Measurements from ENCODE around the gene LRRK2. TPM values are rescaled to one million over a fixed set of nuclear protein-coding genes. Genes with fewer than 3 reads are reported as not detected.

Gene LRRK2
- total and polyA plus RNA-seq, 8 donors = 2.5 to 11.2 (median 8.1) TPM

- H3K36me3 ChIP-seq = peaks cover 0 to 4% (median 0%) of the 10 kb centered on the region in 3 donors
- TF ChIP-seq CTCF (IDR thresholded peaks at IDR 0.05) = no peak
These were observed 33.6 kb downstream of the LRRK2 start for GRCh38 chr12:40258371-40258770.

GRCh38 chr12:40261937-40262336, 37.1 kb downstream of the LRRK2 start:
- no peak for DNase-seq
- no peak for ATAC-seq
- H3K4me1 ChIP-seq = no peaks in the 10 kb centered on the region
- no peak overlapping the region for H3K27ac ChIP-seq
- no peak for TF ChIP-seq CTCF (IDR thresholded peaks at IDR 0.05)
- no peaks in the 10 kb centered on the region for H3K27me3 ChIP-seq
- no peak for FAIRE-seq
- no peaks in the 10 kb centered on the region for H3K9me3 ChIP-seq
- intact Hi-C loops (cut with DNase I) = no loop called here
- peaks cover 0 to 4% (median 0%) of the 10 kb centered on the region in 3 donors for H3K36me3 ChIP-seq
- no peak overlapping the region for H3K4me3 ChIP-seq

More at GRCh38 chr12:40258371-40258770, 33.6 kb downstream of the LRRK2 start:
- no peak overlapping the region for H3K27ac ChIP-seq
- no peaks in the 10 kb centered on the region for H3K27me3 ChIP-seq
- no peak overlapping the region for H3K4me3 ChIP-seq
- 92 to 93% methylated on average over 7 of the region's 7 CpGs for WGBS, 2 donors
- intact Hi-C loops (cut with DNase I) = no loop called here
- H3K9me3 ChIP-seq = no peaks in the 10 kb centered on the region
- no peaks in the 10 kb centered on the region for H3K4me1 ChIP-seq
- ATAC-seq (no peak), DNase-seq (no peak), FAIRE-seq (no peak)

DNA sequence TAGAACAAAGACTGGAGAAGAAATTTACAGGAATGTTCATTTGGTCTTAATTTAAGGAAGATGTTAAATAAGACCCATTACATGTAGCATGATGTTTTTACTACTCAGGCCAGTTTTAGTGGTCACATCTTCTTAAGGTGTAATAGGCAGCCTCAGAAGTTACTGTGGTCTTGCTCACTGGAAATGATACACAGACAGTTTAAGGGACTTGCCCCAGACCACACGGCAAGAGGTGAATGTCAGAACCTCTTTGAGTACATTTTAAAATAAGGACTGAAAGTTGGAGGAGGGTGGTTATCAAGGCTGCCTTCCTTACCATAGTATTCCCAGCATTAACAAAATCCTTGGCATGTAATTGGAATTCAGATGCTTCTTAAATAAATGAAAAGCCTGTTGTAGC, 37.9 kb downstream of the LRRK2 start:
- Histone ChIP-seq H3K36me3 (peaks cover 0 to 4% (median 0%) of the 10 kb centered on the region in 3 donors), H3K9me3 (no peaks in the 10 kb centered on the region), H3K27me3 (no peaks in the 10 kb centered on the region), H3K27ac (no peak overlapping the region), H3K4me3 (no peak overlapping the region), H3K4me1 (no peaks in the 10 kb centered on the region)
- DNase-seq = no peak
- no peak for TF ChIP-seq CTCF (IDR thresholded peaks at IDR 0.05)
- intact Hi-C loops (cut with DNase I) = no loop called here
- 83 to 89% methylated on average over 1 of the region's 1 CpG for WGBS, 2 donors
- ATAC-seq = no peak
- FAIRE-seq = no peak

GRCh38 chr12:40263616-40264409, 39.0 kb downstream of the LRRK2 start:
- H3K27me3 ChIP-seq = no peaks in the 10 kb centered on the region
- H3K4me1 ChIP-seq = peaks cover 0 to 5% (median 0%) of the 10 kb centered on the region in 3 donors
- peaks cover 0 to 4% (median 0%) of the 10 kb centered on the region in 3 donors for H3K36me3 ChIP-seq
- no peak overlapping the region for H3K27ac ChIP-seq
- no peak for TF ChIP-seq CTCF (IDR thresholded peaks at IDR 0.05)
- H3K4me3 ChIP-seq = no peak overlapping the region
- H3K9me3 ChIP-seq = no peaks in the 10 kb centered on the region
- DNase-seq (no peak), FAIRE-seq (no peak), ATAC-seq (no peak)
- 79 to 85% methylated on average over 4 of the region's 4 CpGs for WGBS, 2 donors
- intact Hi-C loops (cut with DNase I) = no loop called here
